ENCODE results near the gene DEFB119.
"Not testable (repeated sequence)": the region's sequence is repeated elsewhere in the genome, so short reads cannot be mapped to it uniquely, and the experiment has no call there.

Gene DEFB119

GRCh38 chr20:31390490-31390889 is at the start of gene DEFB119:
TSS of gene DEFB119 (minus strand) at chr20:31390590. CDS start at chr20:31390483, 107 bp downstream.
- no peak for TF ChIP-seq ZNF274 (IDR thresholded peaks at IDR 0.05; ENCODE audit: low read depth, low read length)
- H3K4me3 ChIP-seq (ENCODE audit: low read length), result no peak within 1 kb of the TSS

GRCh38 chr20:31430568-31431115 is 40.3 kb upstream of the DEFB119 start:
- TF ChIP-seq ZNF274 (IDR thresholded peaks at IDR 0.05; ENCODE audit: low read depth, low read length), result no peak
- no peak overlapping the region for H3K4me3 ChIP-seq (ENCODE audit: low read length)

- H3K4me3 ChIP-seq (ENCODE audit: low read length), result not testable (repeated sequence)
These were observed 37.2 kb upstream of the DEFB119 start for GRCh38 chr20:31427576-31427975.

- not testable (repeated sequence) for H3K4me3 ChIP-seq (ENCODE audit: low read length)
These were observed 36.6 kb upstream of the DEFB119 start for GRCh38 chr20:31426891-31427551.

GRCh38 chr20:31425797-31426196 is 35.4 kb upstream of the DEFB119 start:
- no peak overlapping the region for H3K4me3 ChIP-seq (ENCODE audit: low read length)
- TF ChIP-seq ZNF274 (IDR thresholded peaks at IDR 0.05; ENCODE audit: low read depth, low read length), result no peak

GRCh38 chr20:31418307-31418706 is 27.9 kb upstream of the DEFB119 start:
- H3K4me3 ChIP-seq (ENCODE audit: low read length), result no peak overlapping the region
- no peak for TF ChIP-seq ZNF274 (IDR thresholded peaks at IDR 0.05; ENCODE audit: low read depth, low read length)

GRCh38 chr20:31415653-31416052 is 25.3 kb upstream of the DEFB119 start:
- H3K4me3 ChIP-seq (ENCODE audit: low read length), result no peak overlapping the region

GRCh38 chr20:31414381-31414780 is 24.0 kb upstream of the DEFB119 start:
- H3K4me3 ChIP-seq (ENCODE audit: low read length), result no peak overlapping the region
- no peak for TF ChIP-seq ZNF274 (IDR thresholded peaks at IDR 0.05; ENCODE audit: low read depth, low read length)

More at GRCh38 chr20:31415653-31416052, 25.3 kb upstream of the DEFB119 start:
- no peak for TF ChIP-seq ZNF274 (IDR thresholded peaks at IDR 0.05; ENCODE audit: low read depth, low read length)

GRCh38 chr20:31410011-31410410 is 19.6 kb upstream of the DEFB119 start:
- H3K4me3 ChIP-seq (ENCODE audit: low read length), result no peak overlapping the region
- no peak for TF ChIP-seq ZNF274 (IDR thresholded peaks at IDR 0.05; ENCODE audit: low read depth, low read length)

GRCh38 chr20:31406115-31406514 is 15.7 kb upstream of the DEFB119 start, which contains the start of gene DEFB121:
TSS of gene DEFB121 (minus strand) at chr20:31406215. CDS start at chr20:31406152, 63 bp downstream.
- TF ChIP-seq ZNF274 (IDR thresholded peaks at IDR 0.05; ENCODE audit: low read depth, low read length), result no peak
- H3K4me3 ChIP-seq (ENCODE audit: low read length), result no peak within 1 kb of the TSS

GRCh38 chr20:31403886-31404285 is 13.5 kb upstream of the DEFB119 start:
- TF ChIP-seq ZNF274 (IDR thresholded peaks at IDR 0.05; ENCODE audit: low read depth, low read length), result no peak
- no peak overlapping the region for H3K4me3 ChIP-seq (ENCODE audit: low read length)

- TF ChIP-seq ZNF274 (IDR thresholded peaks at IDR 0.05; ENCODE audit: low read depth, low read length), result no peak
These were observed 4.5 kb upstream of the DEFB119 start for GRCh38 chr20:31394900-31395299.

GRCh38 chr20:31392836-31393235 is 2.4 kb upstream of the DEFB119 start:
- TF ChIP-seq ZNF274 (IDR thresholded peaks at IDR 0.05; ENCODE audit: low read depth, low read length), result no peak

More at GRCh38 chr20:31394900-31395299, 4.5 kb upstream of the DEFB119 start:
- H3K4me3 ChIP-seq (ENCODE audit: low read length), result no peak overlapping the region

GRCh38 chr20:31374346-31374745 is 16.0 kb downstream of the DEFB119 start:
- no peak overlapping the region for H3K4me3 ChIP-seq (ENCODE audit: low read length)
- no peak for TF ChIP-seq ZNF274 (IDR thresholded peaks at IDR 0.05; ENCODE audit: low read depth, low read length)

More at GRCh38 chr20:31392836-31393235, 2.4 kb upstream of the DEFB119 start:
- no peak overlapping the region for H3K4me3 ChIP-seq (ENCODE audit: low read length)

- no peak for TF ChIP-seq ZNF274 (IDR thresholded peaks at IDR 0.05; ENCODE audit: low read depth, low read length)
- H3K4me3 ChIP-seq (ENCODE audit: low read length), result no peak within 1 kb of the TSS
These were observed 22.1 kb downstream of the DEFB119 start, which contains the start of gene DEFB118 for GRCh38 chr20:31368301-31368700. TSS of gene DEFB118 (plus strand) at chr20:31368601. CDS start at chr20:31368651, 50 bp downstream.

- not testable (repeated sequence) for H3K4me3 ChIP-seq (ENCODE audit: low read length)
These were observed 26.1 kb downstream of the DEFB119 start for GRCh38 chr20:31364272-31364671.
